HG03354 (cell line): Measurements from ENCODE around the gene NUDT21.
"Not testable (repeated sequence)": the region's sequence is repeated elsewhere in the genome, so short reads cannot be mapped to it uniquely, and the experiment has no call there.

Experiments used
- ATAC-seq: cut with Tn5 transposase; IDR thresholded peaks from one replicate; pipeline ENCODE4 v1.9.1; 2021; ENCODE audit warnings: mild to moderate bottlenecking; ENCODE audit not compliant: unreplicated experiment, poor library complexity, severe bottlenecking

The NUDT21 gene

DNA sequence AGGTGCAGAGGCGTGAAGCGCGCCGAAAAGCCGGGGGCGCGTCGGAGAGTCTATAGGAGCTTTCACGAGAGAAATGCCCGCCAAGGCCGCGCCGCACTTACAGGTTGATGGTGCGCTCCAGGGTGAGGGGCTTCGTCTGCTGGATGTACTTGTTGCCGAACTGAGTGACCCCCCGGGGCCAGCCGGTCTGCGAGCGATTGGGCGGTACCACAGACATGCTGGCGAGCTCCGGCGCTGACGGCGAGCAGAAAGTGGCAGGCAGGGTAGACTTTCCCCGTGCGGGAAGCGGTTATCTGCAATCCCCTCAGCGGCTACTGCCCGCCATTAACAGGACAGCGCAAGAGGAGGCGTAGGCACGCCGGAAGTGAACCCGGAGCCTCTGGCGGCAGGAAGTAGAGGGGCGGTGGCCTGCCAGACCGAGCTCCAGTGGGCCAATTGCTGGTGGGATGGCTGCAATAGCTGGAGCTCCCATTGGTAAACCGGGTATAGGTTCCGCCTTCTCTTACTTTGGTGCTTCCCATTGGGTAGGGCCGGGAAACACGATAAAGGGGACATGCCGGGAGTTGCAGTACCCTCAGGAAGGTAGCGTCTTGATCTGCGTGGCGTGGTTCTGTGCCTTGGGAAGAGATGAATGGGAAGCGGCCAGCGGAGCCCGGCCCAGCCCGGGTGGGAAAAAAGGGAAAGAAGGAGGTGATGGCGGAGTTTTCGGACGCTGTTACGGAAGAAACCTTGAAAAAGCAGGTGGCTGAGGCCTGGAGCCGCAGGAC, at the start of gene NUDT21, which contains the start of gene OGFOD1:
NUDT21 (minus strand) TSS at position 347 of the 767 bp plus-strand sequence; CDS start at position 217, 130 bp downstream.
OGFOD1 (plus strand) TSS at position 569 of the 767 bp plus-strand sequence; CDS start at position 628, 59 bp downstream.
- ATAC-seq: peak; percentile 99

DNA sequence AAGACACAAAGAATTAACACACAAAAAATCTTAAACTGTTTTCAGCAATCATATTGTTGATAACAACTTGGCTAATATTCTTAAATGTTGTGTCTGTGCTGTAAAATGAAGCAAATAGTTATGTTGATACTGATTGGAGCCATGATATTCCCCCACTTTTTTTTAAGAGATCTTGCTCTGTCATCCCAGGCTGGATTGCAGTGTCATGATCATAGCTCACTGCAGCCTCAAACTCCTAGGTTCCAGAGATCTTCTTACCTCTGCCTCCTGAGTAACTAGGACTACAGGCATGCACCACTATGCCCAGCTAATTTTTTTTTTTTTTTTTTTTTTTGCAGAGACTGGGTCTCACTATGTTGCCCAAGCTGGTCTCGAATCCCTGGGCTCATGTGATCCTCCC, 42.7 kb upstream of the NUDT21 start:
- no peak for ATAC-seq

- no peak for ATAC-seq
Measured at GRCh38 chr16:56493126-56493525, 42.0 kb upstream of the NUDT21 start.

DNA sequence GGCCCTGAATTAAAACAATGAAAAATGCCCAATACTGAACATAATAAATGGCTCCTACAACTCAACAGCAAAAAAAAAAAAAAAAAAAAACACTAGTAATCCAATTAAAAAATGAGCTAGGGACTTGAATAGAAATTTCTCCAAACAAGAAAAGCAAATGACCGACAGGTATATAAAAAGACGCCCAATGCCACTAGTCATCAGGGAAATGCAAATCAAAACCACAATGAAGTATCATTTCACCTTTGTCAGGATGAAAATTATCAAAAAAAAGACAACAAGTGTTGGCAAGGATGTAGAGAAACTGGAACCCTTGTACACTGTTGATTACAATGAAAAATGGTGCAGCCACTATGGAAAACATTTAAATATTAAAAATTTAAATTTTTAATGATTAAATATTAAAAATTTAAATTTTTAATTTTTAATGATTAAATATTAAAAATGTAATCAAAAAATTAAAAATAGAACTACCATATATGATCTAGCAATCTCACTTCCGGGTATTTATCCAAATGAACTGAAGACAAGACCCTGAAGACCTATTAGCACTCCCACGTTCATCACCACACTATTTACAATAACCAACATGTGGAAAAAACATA, 40.6 kb upstream of the NUDT21 start:
- ATAC-seq: no peak

- ATAC-seq: not testable (repeated sequence)
Measured at GRCh38 chr16:56488868-56489267, 37.7 kb upstream of the NUDT21 start.

GRCh38 chr16:56488035-56488434, 36.9 kb upstream of the NUDT21 start:
- no peak for ATAC-seq

DNA sequence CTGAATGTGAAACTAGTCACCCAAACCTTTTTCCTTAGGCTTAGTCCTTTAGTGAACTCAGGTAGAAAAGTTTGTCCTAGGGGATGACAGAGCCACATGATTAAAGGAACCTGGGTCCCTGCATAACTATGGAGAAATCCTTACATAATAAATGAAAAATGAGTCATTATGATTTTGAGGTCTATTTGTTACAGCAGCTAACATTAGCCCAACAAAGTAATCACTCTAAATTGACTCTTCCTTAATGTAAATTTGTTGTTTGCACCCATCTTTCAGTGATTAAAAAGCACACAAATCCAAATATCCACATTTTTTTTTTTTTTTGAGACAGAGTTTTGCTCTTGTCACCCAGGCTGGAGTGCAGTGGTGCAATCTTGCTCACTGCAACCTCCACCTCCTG, 32.3 kb upstream of the NUDT21 start:
- no peak for ATAC-seq

GRCh38 chr16:56482683-56483236, 31.6 kb upstream of the NUDT21 start:
- no peak for ATAC-seq

- ATAC-seq: no peak
Measured at GRCh38 chr16:56481468-56482122, 30.5 kb upstream of the NUDT21 start.

DNA sequence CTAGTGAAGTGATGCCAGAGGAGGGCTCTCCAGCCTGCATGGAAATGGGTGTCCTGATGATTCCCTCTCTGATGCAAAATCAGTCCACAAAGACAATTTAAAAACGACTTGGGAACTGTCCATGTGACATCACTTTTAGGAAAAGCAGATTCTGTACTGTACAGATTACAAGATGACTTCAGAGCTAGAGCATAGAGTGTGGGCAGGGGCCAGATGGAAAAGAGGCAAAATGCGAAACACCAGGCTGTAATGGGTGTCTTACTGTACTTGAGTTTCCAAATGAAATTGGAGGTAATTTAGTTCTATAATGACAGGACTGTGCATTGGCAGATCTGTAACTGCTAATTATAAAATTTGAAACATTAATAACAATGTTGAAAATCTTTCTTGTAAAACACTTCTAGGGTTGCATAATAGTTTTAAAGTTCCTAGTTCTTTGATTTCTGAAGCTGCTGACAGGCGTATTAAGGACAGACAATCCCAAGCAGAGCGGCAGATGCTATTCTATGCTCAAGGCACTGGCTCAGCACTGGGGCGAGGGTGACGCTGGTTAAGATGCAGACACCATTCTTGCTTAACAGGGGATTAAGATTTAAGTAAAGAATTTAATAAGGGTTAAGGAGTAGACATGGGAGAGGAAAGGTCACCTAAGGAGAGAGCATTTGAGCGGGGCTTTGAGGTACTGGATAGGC, 29.8 kb upstream of the NUDT21 start:
- ATAC-seq: no peak

GRCh38 chr16:56479469-56479868, 28.3 kb upstream of the NUDT21 start:
- no peak for ATAC-seq

GRCh38 chr16:56478281-56479049, 27.3 kb upstream of the NUDT21 start:
- no peak for ATAC-seq

DNA sequence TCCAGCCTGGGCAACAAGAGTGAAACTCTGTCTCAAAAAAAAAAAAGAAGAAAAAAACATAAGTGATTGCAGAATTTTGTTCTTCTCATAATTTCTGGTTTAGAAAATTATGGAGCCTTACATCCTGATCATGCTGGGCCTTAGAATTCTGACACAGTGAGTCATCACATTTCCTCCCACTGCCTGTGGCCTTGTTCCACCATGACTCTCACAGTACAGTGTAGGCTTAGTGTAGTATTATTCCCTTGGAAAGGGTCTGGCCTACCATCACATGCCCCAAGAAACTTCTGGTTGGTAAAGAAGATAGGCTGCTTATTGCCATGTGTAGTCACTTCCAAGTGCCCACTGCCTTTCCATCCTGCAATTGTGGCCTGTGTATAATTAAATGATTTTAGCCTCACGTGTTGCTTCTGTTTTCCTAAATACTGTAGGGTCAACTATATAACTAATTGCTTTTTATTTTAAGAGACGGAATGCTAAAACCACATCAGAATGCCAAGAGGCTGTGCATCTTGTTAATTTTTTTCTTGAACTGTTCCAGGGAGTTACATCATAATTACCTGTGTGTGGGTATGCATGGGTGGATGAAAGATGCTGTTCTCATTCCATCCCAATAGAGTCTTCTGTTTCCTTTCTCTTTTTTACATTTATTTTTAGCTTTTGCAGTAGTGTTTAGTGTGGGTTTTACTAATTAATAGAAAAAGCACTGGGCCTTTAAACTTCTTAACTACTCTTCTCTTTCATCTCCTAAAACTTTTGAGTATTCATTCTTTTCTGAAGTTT, 26.2 kb upstream of the NUDT21 start:
- no peak for ATAC-seq

DNA sequence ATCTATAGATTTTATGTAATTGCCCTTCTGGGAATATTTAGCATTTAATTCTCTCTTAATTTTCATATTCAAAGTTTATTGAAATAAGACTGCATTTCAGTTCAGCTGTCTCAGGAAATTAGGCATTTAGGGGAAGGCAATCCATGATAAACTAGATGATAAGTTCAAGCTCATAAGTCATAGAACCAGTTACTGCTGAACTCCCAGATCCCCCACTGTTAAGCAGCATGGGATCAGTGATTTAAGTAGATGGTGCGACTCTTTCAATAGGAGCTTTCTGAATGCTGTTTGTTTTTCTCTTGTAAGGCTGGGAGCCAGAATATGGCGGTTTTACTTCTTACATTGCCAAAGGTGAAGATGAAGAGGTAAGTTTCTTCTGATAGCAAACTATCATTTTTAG, 24.1 kb upstream of the NUDT21 start:
- ATAC-seq: no peak

- ATAC-seq: no peak
Measured at GRCh38 chr16:56470666-56471065, 19.5 kb upstream of the NUDT21 start.

GRCh38 chr16:56470232-56470631, 19.1 kb upstream of the NUDT21 start:
- no peak for ATAC-seq

GRCh38 chr16:56469748-56470147, 18.6 kb upstream of the NUDT21 start:
- no peak for ATAC-seq

GRCh38 chr16:56468800-56469199, 17.7 kb upstream of the NUDT21 start:
- ATAC-seq: no peak
